ENCODE results near the gene URB2.
"Not testable (repeated sequence)": the region's sequence is repeated elsewhere in the genome, so short reads cannot be mapped to it uniquely, and the experiment has no call there.

The URB2 gene

GRCh38 chr1:229693129-229693900, 67.3 kb downstream of the URB2 start:
- DNase-seq (ENCODE audit: low read depth): no peak

- DNase-seq (ENCODE audit: low read depth): peak; percentile 47
These were observed 68.1 kb downstream of the URB2 start for GRCh38 chr1:229694053-229694693.

GRCh38 chr1:229696385-229696784, 70.3 kb downstream of the URB2 start:
- DNase-seq (ENCODE audit: low read depth): no peak

GRCh38 chr1:229699613-229700267, 73.7 kb downstream of the URB2 start:
- DNase-seq (ENCODE audit: low read depth): no peak

- no peak for DNase-seq (ENCODE audit: low read depth)
These were observed 78.1 kb downstream of the URB2 start for GRCh38 chr1:229704157-229704556.

GRCh38 chr1:229705152-229705551, 79.1 kb downstream of the URB2 start:
- not testable (repeated sequence) for DNase-seq (ENCODE audit: low read depth)

GRCh38 chr1:229707127-229707526, 81.1 kb downstream of the URB2 start:
- not testable (repeated sequence) for DNase-seq (ENCODE audit: low read depth)

GRCh38 chr1:229709500-229710013, 83.5 kb downstream of the URB2 start:
- peak; percentile 7 for DNase-seq (ENCODE audit: low read depth)

All from stromal cell of bone marrow (primary cell).